CD8-positive, alpha-beta memory T cell (primary cell): ENCODE data around the gene MYO5B. TPM values are rescaled to one million over a fixed set of nuclear protein-coding genes. Genes with fewer than 3 reads are reported as not detected.
A peak's percentile ranks its signal among the peaks of the same experiment; 100 is the strongest.

Experiments
- CTCF ChIA-PET: fragments of 350-600 bp; sonication (Branson Sonifier 250); formaldehyde crosslinking; loops from one replicate; lab custom pipeline; 2021; ENCODE audit warnings: antibody characterized with exemption; lab: Charles Lee
- POLR2A ChIA-PET: fragments of 350-600 bp; sonication (Branson Sonifier 250); formaldehyde crosslinking; loops from one replicate; lab custom pipeline; 2021; ENCODE audit warnings: antibody characterized with exemption; lab: Charles Lee
- DNase-seq, 5 donors: peaks; one replicate each; pipeline versions ENCODE4 v3.0.0 to v3.0.0-alpha.2; 2020 to 2022; ENCODE audit warnings: mixed read lengths in 1 of 5
- H3K27ac ChIP-seq: one replicate; pipeline ENCODE4 v1.7.0; 2013; ENCODE audit warnings: low read depth, mild to moderate bottlenecking, low read length, moderate library complexity
- H3K27me3 ChIP-seq: 2 replicates; pipeline ENCODE4 v1.7.0; 2013; ENCODE audit warnings: low read length, mild to moderate bottlenecking; ENCODE audit not compliant: insufficient read depth, poor library complexity, severe bottlenecking
- H3K36me3 ChIP-seq: 2 replicates; pipeline ENCODE4 v1.7.0; 2013; ENCODE audit warnings: mild to moderate bottlenecking, low read length, moderate library complexity; ENCODE audit not compliant: insufficient read depth
- H3K4me1 ChIP-seq: 2 replicates; pipeline ENCODE4 v1.7.0; 2013; ENCODE audit warnings: mild to moderate bottlenecking, low read length, moderate library complexity; ENCODE audit not compliant: insufficient read depth
- H3K4me3 ChIP-seq: 2 replicates; pipeline ENCODE4 v1.7.0; 2013; ENCODE audit warnings: mild to moderate bottlenecking, low read length
- H3K9me3 ChIP-seq: 2 replicates; pipeline ENCODE4 v1.7.0; 2013; ENCODE audit warnings: mild to moderate bottlenecking, low read length
- H3K27ac Mint-ChIP-seq, 8 donors: one replicate each; pipeline ENCODE4 v1.8.0; 2020 to 2021; ENCODE audit warnings: mixed read lengths in 8 of 8, mild to moderate bottlenecking in 6 of 8, inconsistent platforms in 3 of 8, moderate library complexity in 3 of 8
- H3K27me3 Mint-ChIP-seq, 2 donors: one replicate each; pipeline ENCODE4 v1.8.0; 2020 to 2021; ENCODE audit warnings: mixed read lengths in 2 of 2, mild to moderate bottlenecking in 1 of 2, moderate library complexity in 1 of 2
- H3K36me3 Mint-ChIP-seq, 3 donors: one replicate each; pipeline ENCODE4 v1.8.0; 2020 to 2021; ENCODE audit warnings: mixed read lengths in 3 of 3, inconsistent platforms in 1 of 3, mild to moderate bottlenecking in 1 of 3
- H3K4me1 Mint-ChIP-seq, 3 donors: one replicate each; pipeline ENCODE4 v1.8.0; 2020 to 2021; ENCODE audit warnings: mixed read lengths in 3 of 3, inconsistent platforms in 1 of 3, mild to moderate bottlenecking in 1 of 3
- H3K4me3 Mint-ChIP-seq, 7 donors: one replicate each; pipeline ENCODE4 v1.8.0; 2020 to 2021; ENCODE audit warnings: mixed read lengths in 7 of 7, mild to moderate bottlenecking in 6 of 7, moderate library complexity in 4 of 7, inconsistent platforms in 2 of 7
- H3K9me3 Mint-ChIP-seq, 5 donors: one replicate each; pipeline ENCODE4 v1.8.0; 2020 to 2022; ENCODE audit warnings: mixed read lengths in 5 of 5, mild to moderate bottlenecking in 3 of 5, moderate library complexity in 2 of 5, inconsistent platforms in 1 of 5
- polyA plus RNA-seq: library from polyadenylated mRNA; unstranded; fragments of 300-500 nt; fragmentation: Illumina TruSeq; gene quantifications from one replicate; pipeline ENCODE4 v1.2.3, GENCODE V29; 2021
- total RNA-seq, 2 experiments: library from RNA; stranded (reverse); gene quantifications; one replicate each; pipeline ENCODE4 v1.2.3, GENCODE V29; 2021

Gene MYO5B
- total and polyA plus RNA-seq, 3 experiments from 2014 or later, result 0.07 to 0.11 TPM; not detected in 1

DNA sequence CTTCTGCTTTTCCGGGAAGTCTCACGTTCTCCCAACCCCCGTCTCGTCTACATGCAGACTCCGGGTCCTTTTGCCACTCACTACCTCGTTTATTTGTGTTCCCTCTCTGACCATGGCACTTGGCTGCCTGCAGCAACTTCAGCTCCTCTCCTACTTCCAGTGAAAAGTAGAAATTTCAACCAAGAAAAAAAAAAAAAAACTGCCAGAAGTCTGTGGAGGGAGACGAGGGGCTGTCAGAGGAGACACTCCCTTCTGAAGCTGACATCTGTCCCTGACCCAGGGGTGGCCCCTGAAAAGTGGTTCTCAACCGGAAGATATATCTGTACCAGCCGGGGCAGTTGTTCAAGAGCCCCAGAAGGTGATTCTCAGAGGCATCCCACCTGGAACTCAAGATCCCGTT, 742 bp upstream of the MYO5B start:
- H3K9me3 ChIP-seq, result no peaks in the 10 kb centered on the region
- H3K9me3 Mint-ChIP-seq, result peaks cover 0 to 6% (median 4%) of the 10 kb centered on the region in 5 donors
- H3K27me3 Mint-ChIP-seq, result peaks cover 54 to 79% of the 10 kb centered on the region in 2 donors
- H3K4me3 Mint-ChIP-seq, result peak overlapping the region; percentile 34 to 85 (median 59)
- ChIA-PET POLR2A (no interaction called here), CTCF (interaction anchor here (1.6 kb wide), 1 partner anchor 685 kb away, joined by 4 read pairs; no protein-coding TSS in a partner anchor)
- no peak overlapping the region for H3K4me3 ChIP-seq
- H3K4me1 ChIP-seq, result peaks cover 4% of the 10 kb centered on the region
- H3K27ac Mint-ChIP-seq, result peak overlapping the region in 1 of 8 donors; percentile 63
- H3K4me1 Mint-ChIP-seq, result peaks cover 8 to 20% (median 19%) of the 10 kb centered on the region in 3 donors
- H3K36me3 ChIP-seq, result no peaks in the 10 kb centered on the region
- H3K27ac ChIP-seq, result no peak overlapping the region
- H3K27me3 ChIP-seq, result peaks cover 20% of the 10 kb centered on the region
- DNase-seq, result no peak
- H3K36me3 Mint-ChIP-seq, result peaks cover 0 to 5% (median 0%) of the 10 kb centered on the region in 3 donors

GRCh38 chr18:50193796-50194630, 934 bp downstream of the MYO5B start:
- Mint-ChIP-seq H3K27ac (no peak overlapping the region), H3K36me3 (peaks cover 0 to 5% (median 0%) of the 10 kb centered on the region in 3 donors), H3K9me3 (peaks cover 0 to 2% (median 0%) of the 10 kb centered on the region in 5 donors), H3K27me3 (peaks cover 49 to 77% of the 10 kb centered on the region in 2 donors), H3K4me3 (peak overlapping the region; percentile 41 to 80 (median 63)), H3K4me1 (peaks cover 8 to 20% (median 19%) of the 10 kb centered on the region in 3 donors)
- Histone ChIP-seq H3K4me1 (peaks cover 4% of the 10 kb centered on the region), H3K27ac (no peak overlapping the region), H3K27me3 (peaks cover 20% of the 10 kb centered on the region), H3K4me3 (no peak overlapping the region), H3K9me3 (no peaks in the 10 kb centered on the region), H3K36me3 (no peaks in the 10 kb centered on the region)
- no peak for DNase-seq
- ChIA-PET POLR2A (no interaction called here), CTCF (no interaction called here)

DNA sequence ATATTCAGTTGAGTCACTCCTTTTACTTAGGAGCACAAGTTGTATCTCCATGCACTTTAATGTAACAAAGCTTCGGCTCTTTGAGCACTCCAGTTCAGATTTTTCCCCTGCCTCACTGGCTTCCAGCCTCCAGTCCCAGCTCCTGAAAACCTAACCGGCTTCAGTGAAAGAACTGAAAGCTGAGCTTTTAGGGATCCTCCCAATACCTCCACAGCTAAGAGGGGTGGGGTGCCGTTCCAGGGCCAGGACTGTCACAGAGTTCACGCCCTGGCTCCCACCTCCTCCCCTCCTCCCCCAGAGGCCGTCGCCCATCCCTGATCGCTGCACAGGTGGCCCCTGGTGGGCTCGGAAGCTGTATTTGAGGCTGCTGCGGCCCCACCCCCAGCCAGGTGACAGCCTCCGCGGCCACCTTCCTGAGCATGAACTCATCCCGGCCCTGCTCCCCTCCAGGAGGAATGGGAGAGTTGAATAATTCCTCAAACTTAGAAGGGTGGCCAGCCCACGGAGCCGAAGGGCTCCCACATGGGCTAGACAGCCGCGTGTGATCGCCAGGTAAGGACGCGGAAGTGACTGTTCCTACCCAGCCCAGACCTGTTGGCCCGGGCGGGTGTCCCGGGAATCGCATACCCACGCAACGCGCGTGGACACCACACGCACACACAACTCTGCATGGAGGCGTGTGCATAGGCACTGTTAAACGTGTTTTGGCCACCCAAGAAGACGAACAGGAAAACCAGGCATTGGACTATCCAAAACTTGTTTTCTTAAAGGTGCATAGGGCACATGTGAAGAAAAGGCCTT, 1.8 kb downstream of the MYO5B start:
- CTCF ChIA-PET, result no interaction called here
- Histone ChIP-seq H3K4me3 (no peak overlapping the region), H3K27ac (no peak overlapping the region), H3K9me3 (no peaks in the 10 kb centered on the region), H3K4me1 (peaks cover 4% of the 10 kb centered on the region), H3K27me3 (peaks cover 17% of the 10 kb centered on the region), H3K36me3 (no peaks in the 10 kb centered on the region)
- H3K4me3 Mint-ChIP-seq, result peak overlapping the region; percentile 41 to 80 (median 63)
- peaks cover 46 to 75% of the 10 kb centered on the region in 2 donors for H3K27me3 Mint-ChIP-seq
- H3K9me3 Mint-ChIP-seq, result peaks cover 0 to 2% (median 0%) of the 10 kb centered on the region in 5 donors
- peaks cover 0 to 5% (median 0%) of the 10 kb centered on the region in 3 donors for H3K36me3 Mint-ChIP-seq
- DNase-seq, result no peak
- H3K4me1 Mint-ChIP-seq, result peaks cover 8 to 20% (median 19%) of the 10 kb centered on the region in 3 donors
- POLR2A ChIA-PET, result no interaction called here
- no peak overlapping the region for H3K27ac Mint-ChIP-seq

DNA sequence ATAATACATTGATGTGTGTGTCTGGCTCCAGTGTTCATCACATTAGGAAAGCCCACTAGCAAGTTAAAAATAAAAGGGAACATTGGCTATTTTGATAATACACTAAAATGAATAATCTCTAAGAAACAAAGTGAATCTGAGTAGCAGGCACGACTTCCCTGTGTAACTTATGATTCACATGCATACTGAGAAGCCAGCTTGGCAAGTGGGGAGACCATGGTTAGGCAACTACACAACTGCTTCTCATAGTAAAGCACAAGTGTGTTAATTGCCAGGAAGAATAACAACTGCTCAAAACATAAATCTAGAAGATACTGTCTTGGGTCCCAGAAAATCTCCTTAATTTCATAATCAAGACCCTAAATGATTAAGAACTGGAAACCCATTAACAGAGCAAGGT, 4.0 kb downstream of the MYO5B start:
- peaks cover 6 to 16% (median 15%) of the 10 kb centered on the region in 3 donors for H3K4me1 Mint-ChIP-seq
- H3K4me3 Mint-ChIP-seq, result no peak overlapping the region
- Histone ChIP-seq H3K27ac (no peak overlapping the region), H3K4me3 (no peak overlapping the region), H3K27me3 (peaks cover 15% of the 10 kb centered on the region), H3K4me1 (peaks cover 4% of the 10 kb centered on the region), H3K9me3 (no peaks in the 10 kb centered on the region), H3K36me3 (no peaks in the 10 kb centered on the region)
- DNase-seq, result no peak
- CTCF ChIA-PET, result interaction anchor here (2.2 kb wide), 1 partner anchor 166 kb away, joined by 5 read pairs; no protein-coding TSS in a partner anchor
- H3K9me3 Mint-ChIP-seq, result no peaks in the 10 kb centered on the region
- POLR2A ChIA-PET, result no interaction called here
- peaks cover 30 to 59% of the 10 kb centered on the region in 2 donors for H3K27me3 Mint-ChIP-seq
- no peak overlapping the region for H3K27ac Mint-ChIP-seq
- no peaks in the 10 kb centered on the region for H3K36me3 Mint-ChIP-seq

GRCh38 chr18:50190236-50190635, 4.7 kb downstream of the MYO5B start:
- no peak for DNase-seq
- Mint-ChIP-seq H3K27me3 (peaks cover 23 to 55% of the 10 kb centered on the region in 2 donors), H3K27ac (no peak overlapping the region), H3K9me3 (no peaks in the 10 kb centered on the region), H3K36me3 (no peaks in the 10 kb centered on the region), H3K4me3 (no peak overlapping the region), H3K4me1 (peaks cover 3 to 10% (median 9%) of the 10 kb centered on the region in 3 donors)
- CTCF ChIA-PET, result interaction anchor here (2.2 kb wide), 1 partner anchor 167 kb away, joined by 5 read pairs; no protein-coding TSS in a partner anchor
- Histone ChIP-seq H3K27me3 (peaks cover 9% of the 10 kb centered on the region), H3K4me1 (no peaks in the 10 kb centered on the region), H3K4me3 (no peak overlapping the region), H3K9me3 (no peaks in the 10 kb centered on the region), H3K27ac (no peak overlapping the region), H3K36me3 (no peaks in the 10 kb centered on the region)
- POLR2A ChIA-PET, result no interaction called here

DNA sequence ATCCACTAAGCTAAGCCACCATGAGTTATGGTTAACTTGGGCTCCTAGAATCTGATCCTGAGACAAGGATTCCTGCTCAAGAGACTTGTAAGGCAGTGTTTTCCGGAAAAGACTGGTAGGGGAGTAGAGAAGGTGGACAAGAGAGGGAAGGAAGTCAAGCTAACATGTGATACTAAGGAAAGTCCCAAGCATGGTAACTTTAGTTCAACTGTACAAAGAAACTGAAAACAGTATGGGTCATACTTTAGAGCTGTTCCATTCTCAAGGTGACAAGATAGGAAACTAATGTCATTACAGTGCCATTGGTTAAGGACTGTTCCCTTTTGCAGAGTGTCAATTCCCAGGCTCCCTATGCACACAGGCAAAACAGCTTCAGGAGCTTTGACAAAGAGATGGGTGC, 5.8 kb downstream of the MYO5B start:
- H3K9me3 Mint-ChIP-seq, result no peaks in the 10 kb centered on the region
- no peak overlapping the region for H3K27ac Mint-ChIP-seq
- CTCF ChIA-PET, result interaction anchor here (2.2 kb wide), 1 partner anchor 168 kb away, joined by 5 read pairs; no protein-coding TSS in a partner anchor
- peaks cover 26 to 60% of the 10 kb centered on the region in 2 donors for H3K27me3 Mint-ChIP-seq
- H3K4me3 Mint-ChIP-seq, result no peak overlapping the region
- no peaks in the 10 kb centered on the region for H3K36me3 Mint-ChIP-seq
- POLR2A ChIA-PET, result no interaction called here
- peaks cover 3 to 9% (median 9%) of the 10 kb centered on the region in 3 donors for H3K4me1 Mint-ChIP-seq
- Histone ChIP-seq H3K4me1 (no peaks in the 10 kb centered on the region), H3K36me3 (no peaks in the 10 kb centered on the region), H3K9me3 (no peaks in the 10 kb centered on the region), H3K4me3 (no peak overlapping the region), H3K27ac (no peak overlapping the region), H3K27me3 (peaks cover 11% of the 10 kb centered on the region)
- no peak for DNase-seq

DNA sequence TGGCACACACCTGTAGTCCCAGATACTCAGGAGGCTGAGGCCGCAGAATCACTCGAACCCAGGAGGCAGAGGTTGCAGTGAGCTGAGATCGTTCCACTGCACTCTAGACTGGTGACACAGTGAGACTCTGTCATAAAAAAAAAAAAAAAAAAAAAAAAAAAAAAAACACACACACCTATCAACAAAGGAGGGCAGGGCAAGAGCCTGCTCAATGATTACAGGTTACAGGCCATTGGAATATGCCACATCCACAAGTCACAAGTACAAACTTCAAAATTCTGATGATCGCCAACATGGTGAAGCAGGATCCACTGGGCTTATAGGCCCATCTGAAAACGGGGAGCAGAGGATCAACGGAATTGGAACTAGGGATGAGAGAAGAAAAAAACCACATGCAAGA, 6.3 kb downstream of the MYO5B start:
- H3K27ac ChIP-seq, result no peak overlapping the region
- H3K27me3 Mint-ChIP-seq, result peaks cover 24 to 61% of the 10 kb centered on the region in 2 donors
- no peak overlapping the region for H3K27ac Mint-ChIP-seq

More for the DNA sequence above, 6.3 kb downstream of the MYO5B start:
- H3K36me3 Mint-ChIP-seq, result no peaks in the 10 kb centered on the region
- no peak overlapping the region for H3K4me3 Mint-ChIP-seq
- Histone ChIP-seq H3K36me3 (no peaks in the 10 kb centered on the region), H3K4me1 (no peaks in the 10 kb centered on the region), H3K9me3 (no peaks in the 10 kb centered on the region), H3K4me3 (no peak overlapping the region), H3K27me3 (peaks cover 9% of the 10 kb centered on the region)
- CTCF ChIA-PET, result interaction anchor here (1.0 to 2.2 kb wide), 2 partner anchors 168 to 169 kb away, joined by 4 to 5 read pairs; no protein-coding TSS in a partner anchor
- POLR2A ChIA-PET, result no interaction called here
- no peak for DNase-seq
- peaks cover 0 to 5% (median 4%) of the 10 kb centered on the region in 3 donors for H3K4me1 Mint-ChIP-seq
- no peaks in the 10 kb centered on the region for H3K9me3 Mint-ChIP-seq
